Omental fat pad (tissue), 4 donors: ENCODE data around the gene UBE4A. TPM values are rescaled to one million over a fixed set of nuclear protein-coding genes. Genes with fewer than 3 reads are reported as not detected.

Experiments used
- ATAC-seq: fragments of 150-250 bp; one replicate; pipeline ENCODE4 v1.9.1; 2016; ENCODE audit warnings: mild to moderate bottlenecking, moderate library complexity; ENCODE audit not compliant: low FRiP score
- DNase-seq: peaks from one replicate; pipeline ENCODE4 v3.0.0-alpha.2; 2019; ENCODE audit warnings: low spot score
- total RNA-seq, 4 donors: library from RNA; depleted of rRNA; stranded (reverse); fragments of >200 nt; gene quantifications; one replicate each; pipeline ENCODE4 v1.1.0, GENCODE V29; 2016
- TF ChIP-seq, protein P1 (sequence below), 3 donors: fragments of 450-650 bp; IDR thresholded peaks; one replicate each; pipeline ENCODE4 v1.5.1; 2016 to 2017; ENCODE audit warnings: antibody characterized with exemption in 3 of 3, mild to moderate bottlenecking in 3 of 3, moderate library complexity in 2 of 3

The UBE4A gene
- total RNA-seq, 4 donors from 2014 or later = 39.3 to 45.9 (median 42.3) TPM

DNA sequence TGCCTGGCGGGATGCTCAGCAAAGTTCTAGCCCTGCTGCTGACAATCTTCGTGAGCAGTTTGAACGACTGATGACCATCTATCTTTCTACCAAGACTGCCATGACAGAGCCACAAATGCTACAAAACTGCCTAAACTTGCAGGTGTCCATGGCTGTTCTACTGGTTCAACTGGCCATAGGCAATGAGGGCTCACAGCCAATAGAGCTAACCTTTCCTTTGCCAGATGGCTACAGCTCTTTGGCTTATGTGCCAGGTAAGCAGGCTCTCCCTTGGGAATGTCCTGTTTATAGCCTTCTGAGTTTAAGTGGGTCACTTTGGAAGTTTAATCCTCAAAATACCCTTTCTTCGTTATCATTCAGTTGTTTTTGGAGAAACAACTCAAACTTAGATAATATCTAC, 20.1 kb downstream of the UBE4A start:
- no peak for DNase-seq
- no peak for ATAC-seq
- TF ChIP-seq, protein P1, sequence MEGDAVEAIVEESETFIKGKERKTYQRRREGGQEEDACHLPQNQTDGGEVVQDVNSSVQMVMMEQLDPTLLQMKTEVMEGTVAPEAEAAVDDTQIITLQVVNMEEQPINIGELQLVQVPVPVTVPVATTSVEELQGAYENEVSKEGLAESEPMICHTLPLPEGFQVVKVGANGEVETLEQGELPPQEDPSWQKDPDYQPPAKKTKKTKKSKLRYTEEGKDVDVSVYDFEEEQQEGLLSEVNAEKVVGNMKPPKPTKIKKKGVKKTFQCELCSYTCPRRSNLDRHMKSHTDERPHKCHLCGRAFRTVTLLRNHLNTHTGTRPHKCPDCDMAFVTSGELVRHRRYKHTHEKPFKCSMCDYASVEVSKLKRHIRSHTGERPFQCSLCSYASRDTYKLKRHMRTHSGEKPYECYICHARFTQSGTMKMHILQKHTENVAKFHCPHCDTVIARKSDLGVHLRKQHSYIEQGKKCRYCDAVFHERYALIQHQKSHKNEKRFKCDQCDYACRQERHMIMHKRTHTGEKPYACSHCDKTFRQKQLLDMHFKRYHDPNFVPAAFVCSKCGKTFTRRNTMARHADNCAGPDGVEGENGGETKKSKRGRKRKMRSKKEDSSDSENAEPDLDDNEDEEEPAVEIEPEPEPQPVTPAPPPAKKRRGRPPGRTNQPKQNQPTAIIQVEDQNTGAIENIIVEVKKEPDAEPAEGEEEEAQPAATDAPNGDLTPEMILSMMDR (IDR thresholded peaks at IDR 0.05) = no peak

DNA sequence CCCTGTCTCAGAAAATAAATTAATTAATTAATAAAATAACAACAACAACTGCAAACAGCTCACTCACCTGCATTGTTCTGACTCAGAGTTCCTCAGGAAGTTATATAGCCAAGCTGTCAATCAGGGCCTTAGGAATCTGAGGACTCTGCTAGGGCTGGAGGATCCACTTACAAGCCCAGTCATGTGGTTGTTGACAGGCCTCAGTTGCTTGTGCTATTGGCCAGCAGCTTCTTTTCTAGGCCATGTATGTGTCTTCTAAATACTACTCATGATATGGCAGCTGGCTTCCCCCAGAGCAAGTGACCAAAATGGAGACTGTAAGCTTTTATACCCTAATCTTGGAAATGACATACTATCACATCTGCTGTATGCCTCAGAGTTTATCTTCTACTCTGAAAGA, 21.2 kb downstream of the UBE4A start:
- DNase-seq (no peak), ATAC-seq (no peak)
- TF ChIP-seq, protein P1 (IDR thresholded peaks at IDR 0.05) = no peak

DNA sequence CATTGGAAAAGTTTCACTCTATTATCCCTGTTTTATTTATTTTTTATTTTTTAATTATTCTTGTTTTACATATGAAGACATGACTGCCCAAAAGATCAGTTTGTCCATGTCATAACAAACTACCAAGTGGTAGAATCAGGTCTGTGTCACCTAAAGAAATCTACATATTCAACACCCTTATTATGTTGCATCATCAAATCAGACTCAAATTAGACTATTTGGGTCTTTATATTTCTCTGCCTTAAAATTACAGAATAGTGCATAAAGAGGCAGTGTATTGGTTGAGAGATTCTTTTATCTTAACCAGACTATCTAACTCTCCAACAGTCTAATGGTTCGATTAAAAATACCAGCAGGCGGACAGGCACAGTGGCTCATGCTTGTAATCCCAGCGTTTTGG, 23.6 kb downstream of the UBE4A start:
- TF ChIP-seq, protein P1 (IDR thresholded peaks at IDR 0.05) = no peak
- ATAC-seq = no peak
- no peak for DNase-seq

DNA sequence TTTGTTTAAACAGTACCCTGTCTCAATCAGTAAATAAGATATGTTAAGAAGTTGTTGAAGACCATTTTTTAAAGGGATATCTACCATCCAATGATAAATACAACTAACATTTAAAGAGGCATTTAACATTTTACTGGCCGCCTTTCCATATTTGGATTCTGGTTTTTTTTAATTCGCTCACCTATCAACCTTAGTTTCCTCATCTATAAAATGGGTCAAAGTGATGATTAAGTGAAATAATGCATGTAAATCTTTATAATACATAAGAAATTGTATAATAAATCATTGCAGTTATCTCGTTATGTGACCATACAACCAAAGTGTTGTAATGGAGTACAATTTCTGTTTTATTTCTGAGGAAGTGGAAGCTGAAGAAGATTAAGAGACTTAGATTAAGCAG, 24.3 kb downstream of the UBE4A start:
- TF ChIP-seq, protein P1 (IDR thresholded peaks at IDR 0.05) = no peak
- ATAC-seq (no peak), DNase-seq (no peak)

DNA sequence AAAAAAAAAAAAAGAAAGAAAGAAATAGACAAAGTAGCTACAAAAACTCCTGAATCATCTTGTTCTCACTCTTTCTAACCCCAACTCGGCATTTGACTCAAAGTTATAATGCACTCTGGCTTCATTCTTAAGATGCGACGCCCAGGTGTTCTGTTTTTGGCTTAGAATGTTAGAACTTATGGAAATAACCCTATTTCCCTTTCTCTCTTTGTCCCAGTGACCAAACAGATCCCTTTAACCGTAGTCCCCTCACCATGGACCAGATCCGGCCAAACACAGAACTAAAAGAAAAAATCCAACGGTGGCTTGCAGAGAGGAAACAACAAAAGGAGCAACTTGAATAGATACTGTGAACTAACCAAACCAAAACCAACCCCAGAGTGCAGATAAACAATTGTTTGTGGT, 36.7 kb downstream of the UBE4A start:
- TF ChIP-seq, protein P1 (IDR thresholded peaks at IDR 0.05) = no peak
- DNase-seq = no peak
- ATAC-seq = no peak

DNA sequence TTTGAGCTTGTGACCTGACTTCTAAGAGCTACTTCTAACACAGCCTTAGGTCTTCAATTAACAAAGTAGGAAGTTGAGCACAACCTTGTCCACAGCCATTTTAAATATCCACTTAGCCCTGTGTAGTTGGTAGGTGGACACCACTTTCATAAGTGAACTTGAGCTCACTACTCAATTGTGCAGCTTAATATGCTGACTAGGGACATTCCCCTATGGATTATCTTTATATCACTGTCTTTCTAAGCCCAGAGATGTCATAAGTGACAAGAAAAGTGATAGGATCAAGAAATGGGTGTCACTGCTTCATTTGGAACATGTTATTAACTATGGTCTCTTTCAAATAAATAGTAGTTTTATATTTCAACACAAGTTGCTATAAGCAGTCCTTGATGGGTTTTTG, 38.0 kb downstream of the UBE4A start:
- DNase-seq = no peak
- TF ChIP-seq, protein P1 (IDR thresholded peaks at IDR 0.05) = no peak
- ATAC-seq = no peak

DNA sequence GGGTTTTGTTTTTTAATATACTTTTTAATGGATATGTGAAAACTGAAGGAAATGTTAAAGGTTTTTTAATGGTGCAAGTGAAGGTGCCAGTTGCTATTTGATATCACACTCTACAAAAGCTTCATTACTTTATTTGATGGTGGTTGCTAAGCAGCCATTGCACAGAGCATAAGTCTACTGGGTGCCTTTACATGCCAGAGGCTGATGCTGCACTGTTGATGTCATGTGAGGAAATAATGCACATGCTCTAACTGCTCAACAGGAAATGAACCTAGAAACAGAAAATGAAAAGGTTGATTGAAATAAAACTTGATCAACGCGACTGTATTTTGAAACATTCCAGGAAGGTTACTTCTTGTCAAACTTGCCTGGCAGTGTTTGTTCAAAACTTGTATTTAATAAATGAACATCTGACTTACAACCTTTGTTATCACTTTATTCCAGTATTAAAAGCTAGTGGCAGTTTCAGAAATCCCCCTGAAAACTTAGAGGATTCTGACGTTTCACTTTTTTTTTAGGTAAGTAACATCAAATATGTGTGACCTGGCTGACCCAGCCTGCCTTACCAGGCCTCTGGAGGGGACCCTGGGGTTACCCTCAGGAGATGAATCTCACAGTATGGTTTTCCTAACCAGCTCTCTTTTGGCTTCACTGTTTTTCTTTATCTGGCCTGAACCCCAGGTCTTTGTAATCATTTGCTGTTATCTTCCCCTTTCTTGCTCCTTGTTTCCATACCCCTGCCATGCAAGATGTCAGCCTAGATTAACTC, 39.6 kb downstream of the UBE4A start:
- DNase-seq (no peak), ATAC-seq (no peak)
- TF ChIP-seq, protein P1 (IDR thresholded peaks at IDR 0.05) = no peak
